HPDE6-E6E7 (cell line): ENCODE data around the gene UVRAG.
"Not testable (repeated sequence)": the region's sequence is repeated elsewhere in the genome, so short reads cannot be mapped to it uniquely, and the experiment has no call there.

Experiments
- DNase-seq: peaks from one replicate; pipeline ENCODE4 v3.0.0; 2011; ENCODE audit warnings: missing footprints; ENCODE audit errors: extremely low spot score

Gene UVRAG

DNA sequence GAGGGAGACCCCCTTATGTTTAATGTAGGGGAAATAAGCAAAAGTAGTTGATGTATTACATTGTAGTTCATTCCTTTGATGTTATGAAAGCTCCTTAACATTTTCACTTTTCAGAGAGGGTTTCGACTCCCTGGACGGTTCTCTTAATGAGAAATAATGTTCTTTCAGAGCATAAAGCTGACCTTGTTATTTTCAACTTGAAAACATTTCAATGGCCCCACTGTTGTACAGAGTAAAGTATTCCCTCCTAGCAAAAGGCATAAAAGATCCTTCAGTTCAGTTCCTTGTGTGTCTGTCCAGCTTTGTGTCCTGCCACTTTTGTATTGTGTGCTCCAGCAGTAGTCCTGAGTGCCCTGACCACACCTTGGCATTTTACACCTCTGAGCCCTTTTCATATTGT lies 63.9 kb downstream of the UVRAG start:
- no peak for DNase-seq

GRCh38 chr11:75879737-75880136 lies 64.7 kb downstream of the UVRAG start:
- no peak for DNase-seq

DNA sequence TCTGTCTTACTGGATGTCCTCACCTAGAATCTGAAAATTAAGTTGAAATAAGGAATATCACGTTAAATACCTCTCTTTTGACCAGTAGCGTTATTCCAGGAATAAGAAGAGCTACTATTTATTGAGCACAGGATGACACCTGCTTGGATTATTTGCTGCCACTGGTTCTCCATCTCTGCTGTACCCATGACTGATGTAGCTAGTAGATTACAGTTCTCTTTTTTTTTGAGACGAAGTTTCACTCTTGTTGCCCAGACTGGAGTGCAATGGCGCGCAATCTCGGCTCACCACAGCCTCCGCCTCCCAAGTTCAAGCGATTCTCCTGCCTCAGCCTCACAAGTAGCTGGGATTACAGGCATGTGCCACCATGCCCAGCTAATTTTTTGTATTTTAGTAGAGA lies 65.3 kb downstream of the UVRAG start:
- not testable (repeated sequence) for DNase-seq

DNA sequence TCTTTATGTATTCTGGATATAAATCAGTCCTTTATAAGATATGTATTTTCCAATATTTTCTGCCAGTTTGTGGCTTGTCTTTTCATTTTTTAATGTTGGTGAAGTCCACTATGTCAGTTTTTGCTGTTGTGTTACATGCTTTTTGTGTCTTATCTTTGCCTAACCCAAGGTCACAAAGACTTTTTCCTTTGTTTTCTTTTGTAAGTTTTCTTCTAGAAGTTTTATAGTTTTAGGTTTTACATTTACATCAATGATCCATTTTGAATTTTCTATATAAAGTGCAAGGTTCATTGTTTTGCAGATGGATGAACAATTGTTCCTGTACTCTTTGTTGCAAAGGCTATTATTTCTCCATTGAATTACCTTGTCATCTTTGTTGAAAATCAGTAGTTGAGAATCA lies 69.3 kb downstream of the UVRAG start:
- DNase-seq: no peak

DNA sequence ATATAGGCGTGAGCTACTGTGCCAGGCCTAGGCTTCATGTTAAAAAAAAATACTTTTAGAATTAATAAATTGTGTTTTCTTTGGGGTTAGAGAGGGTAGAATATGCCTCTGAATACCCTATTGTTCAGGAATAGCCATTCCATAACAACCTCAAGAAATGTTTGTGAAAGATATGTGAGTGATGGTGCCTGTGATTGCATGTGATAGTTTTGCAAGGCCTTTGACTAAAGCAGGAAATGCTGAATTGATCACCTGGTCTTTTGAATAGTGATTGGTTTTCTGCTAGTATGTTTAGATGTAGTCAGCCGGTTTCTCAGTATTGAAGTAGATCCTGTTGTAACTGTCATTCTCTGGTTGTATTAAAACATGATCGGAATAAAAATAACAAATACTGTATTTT lies 73.4 kb downstream of the UVRAG start:
- DNase-seq: no peak

- no peak for DNase-seq
These were observed 77.1 kb downstream of the UVRAG start for GRCh38 chr11:75891947-75892739.

GRCh38 chr11:75893251-75893650 lies 78.2 kb downstream of the UVRAG start:
- no peak for DNase-seq

- no peak for DNase-seq
These were observed 79.1 kb downstream of the UVRAG start for GRCh38 chr11:75894036-75894585.

GRCh38 chr11:75896843-75897419 lies 81.9 kb downstream of the UVRAG start:
- DNase-seq: peak; percentile 1

DNA sequence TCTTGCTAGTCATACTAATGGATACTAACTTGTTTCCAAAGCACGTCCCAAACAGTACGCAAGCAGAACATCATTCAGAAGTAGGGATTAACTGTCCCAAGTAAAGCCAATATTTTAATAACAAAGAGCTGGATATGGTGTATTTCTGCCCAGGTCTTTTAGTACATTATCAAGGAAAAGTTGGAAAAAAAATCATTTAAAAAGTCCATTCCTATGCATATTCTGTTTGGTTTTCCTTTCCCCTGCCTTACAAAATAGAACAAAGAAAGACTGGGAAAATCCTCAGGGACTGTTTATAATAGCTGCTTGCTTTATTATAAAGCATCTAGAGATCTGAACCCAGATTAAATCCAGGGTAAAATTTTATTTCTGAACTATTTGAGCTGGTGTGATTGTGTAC lies 83.9 kb downstream of the UVRAG start:
- no peak for DNase-seq

- no peak for DNase-seq
These were observed 84.8 kb downstream of the UVRAG start for GRCh38 chr11:75899806-75900205.

- DNase-seq: no peak
These were observed 85.8 kb downstream of the UVRAG start for GRCh38 chr11:75900848-75901247.

DNA sequence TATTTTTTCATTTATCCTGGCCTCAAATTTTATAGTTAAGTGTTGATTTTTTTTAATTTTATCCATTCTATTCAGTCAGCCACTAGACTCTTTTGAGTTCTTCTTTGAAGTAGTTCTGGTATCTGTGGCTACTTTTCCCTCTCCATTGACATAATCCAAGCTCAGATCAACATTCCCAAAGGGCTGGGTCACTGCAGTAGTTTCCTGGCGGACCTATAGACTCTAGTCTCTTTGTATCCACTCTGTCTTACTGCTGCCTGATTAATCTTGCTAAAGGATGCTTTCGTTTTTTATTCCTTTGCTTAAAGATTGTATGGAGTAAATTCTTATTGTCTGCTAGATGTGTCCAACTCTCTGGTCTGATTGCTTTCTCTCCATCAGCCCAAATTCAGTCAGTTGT lies 87.6 kb downstream of the UVRAG start:
- DNase-seq: no peak

DNA sequence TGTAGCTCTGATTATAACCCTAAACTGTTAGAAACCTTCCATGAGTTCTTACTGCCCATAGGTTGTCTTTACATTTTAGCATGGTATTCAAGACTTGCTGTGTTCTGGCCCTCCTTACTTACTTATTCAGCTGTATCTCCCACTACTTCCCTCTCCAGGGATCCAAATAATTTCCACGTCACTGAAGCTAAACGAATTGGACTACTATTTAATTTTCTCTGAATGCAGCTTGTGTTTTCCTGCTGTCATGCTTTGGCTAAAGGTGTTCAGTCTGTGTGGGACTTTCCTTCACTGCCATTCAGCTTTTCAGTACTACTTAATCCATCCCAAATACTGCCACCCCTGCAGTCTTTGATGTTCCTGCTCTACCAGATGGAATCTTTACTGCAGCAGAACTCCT lies 88.3 kb downstream of the UVRAG start:
- no peak for DNase-seq

GRCh38 chr11:75905434-75905833 lies 90.4 kb downstream of the UVRAG start:
- no peak for DNase-seq

- no peak for DNase-seq
These were observed 93.0 kb downstream of the UVRAG start for GRCh38 chr11:75907906-75908527.

DNA sequence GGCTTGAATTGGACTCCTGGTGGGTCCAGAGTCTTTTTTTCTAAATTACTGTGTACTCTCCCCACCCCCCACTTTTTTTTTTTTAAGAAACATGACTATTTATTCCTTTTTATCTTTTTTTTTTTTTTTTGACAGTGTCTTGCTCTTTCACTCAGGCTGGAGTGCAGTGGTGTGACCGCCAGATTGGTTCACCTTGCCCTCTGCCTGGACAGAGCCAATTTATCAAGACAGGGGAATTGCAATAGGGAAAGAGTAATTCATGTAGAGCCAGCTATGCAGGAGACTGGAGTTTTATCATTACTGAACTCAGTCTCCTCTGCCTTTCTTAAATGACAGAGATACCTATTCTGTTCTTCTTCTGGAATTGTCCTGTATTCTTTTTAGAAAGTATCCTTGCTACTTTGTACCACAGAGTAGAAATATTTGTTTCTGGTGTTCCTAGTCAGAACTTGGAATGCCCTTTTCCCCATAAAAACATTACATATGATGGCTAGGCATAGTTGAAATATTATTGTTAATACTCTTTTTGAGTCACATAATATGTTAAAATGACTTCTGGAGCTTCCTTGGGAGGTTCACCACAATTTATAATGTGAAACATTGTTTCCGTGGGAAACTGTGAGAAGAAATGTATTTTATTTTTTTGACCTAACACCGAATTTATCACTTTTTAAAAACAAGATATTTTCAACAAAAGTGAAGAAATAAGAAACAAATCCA lies 95.6 kb downstream of the UVRAG start:
- DNase-seq: no peak

DNA sequence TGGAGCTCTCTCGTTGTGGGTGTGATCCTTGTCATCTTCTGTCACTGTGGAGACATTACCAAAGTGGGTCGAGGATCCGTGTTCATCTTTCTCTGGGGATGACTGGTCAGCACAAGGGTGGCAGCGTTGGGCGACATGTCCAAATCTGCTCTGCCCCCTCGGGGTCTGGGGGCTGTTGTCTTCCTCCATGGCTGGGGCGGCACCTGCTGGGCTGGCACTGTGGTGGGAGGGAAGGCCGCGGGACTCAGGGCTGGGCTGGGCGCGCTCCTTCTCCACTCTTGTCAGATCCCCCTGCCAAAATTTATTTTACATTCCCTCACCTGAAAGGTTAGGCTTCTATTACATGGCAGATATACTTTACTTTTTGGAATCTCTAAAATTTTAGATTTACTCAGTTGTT lies 96.4 kb downstream of the UVRAG start:
- no peak for DNase-seq

DNA sequence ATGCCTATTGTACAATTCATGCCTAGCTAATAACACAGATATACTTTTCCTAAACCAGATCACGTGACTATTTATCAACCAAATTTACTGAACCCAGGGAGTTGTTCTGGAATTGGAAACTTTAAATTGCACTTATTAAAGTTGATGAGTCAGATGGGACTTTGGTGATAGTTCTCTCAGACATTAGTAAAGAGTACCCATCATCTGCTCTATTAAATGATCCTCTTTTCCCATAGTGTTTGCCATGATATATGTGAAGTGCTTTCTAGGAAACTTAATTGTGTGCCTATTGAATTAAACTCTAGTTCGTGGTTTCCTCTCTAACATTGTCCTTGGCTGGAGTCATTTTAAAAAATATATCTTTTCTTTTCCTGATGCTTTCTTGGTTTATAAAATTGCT lies 99.0 kb downstream of the UVRAG start:
- DNase-seq: no peak

- DNase-seq: no peak
These were observed 101.9 kb downstream of the UVRAG start for GRCh38 chr11:75916882-75917281.

- DNase-seq: no peak
These were observed 103.3 kb downstream of the UVRAG start for GRCh38 chr11:75918331-75918730.

DNA sequence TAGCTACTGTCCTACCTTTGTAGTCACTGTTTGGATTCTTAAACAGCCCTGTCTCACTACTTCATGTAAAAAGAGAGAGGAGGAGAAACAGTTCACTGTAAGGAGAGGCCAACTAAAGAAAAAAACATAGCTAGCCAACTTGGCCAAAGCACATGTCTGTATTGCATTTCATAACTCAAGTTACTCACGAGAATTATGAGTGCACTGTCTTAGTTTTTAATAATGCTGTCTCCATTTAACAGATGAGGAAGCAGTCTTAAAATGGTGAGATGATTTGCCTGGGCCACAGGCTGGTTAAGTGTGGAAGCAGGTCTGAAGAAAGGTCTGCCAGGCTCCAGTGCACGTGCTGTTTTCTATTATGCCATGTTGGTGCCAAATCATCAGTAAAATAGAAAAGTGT lies 104.5 kb downstream of the UVRAG start:
- no peak for DNase-seq
